Neural progenitor cell (in vitro differentiated cells): ENCODE measurements around the gene CYGB. TPM values are rescaled to one million over a fixed set of nuclear protein-coding genes. Genes with fewer than 3 reads are reported as not detected.
"Not testable (repeated sequence)": the region's sequence is repeated elsewhere in the genome, so short reads cannot be mapped to it uniquely, and the experiment has no call there.

Experiments
- DNase-seq: peaks from one replicate; pipeline ENCODE4 v3.0.0-alpha.2; 2016; ENCODE audit warnings: low spot score
- H2AFZ ChIP-seq: fragments of 200-600 bp; sonication (generic); replicated peaks from 2 replicates; pipeline ENCODE4 v1.6.1; 2016; ENCODE audit warnings: antibody characterized with exemption
- H3F3A ChIP-seq: fragments of 200-600 bp; sonication (generic); 2 replicates; pipeline ENCODE4 v1.6.1; 2016; ENCODE audit warnings: antibody characterized with exemption, low read depth
- H3K27ac ChIP-seq: fragments of 200-600 bp; sonication (generic); 2 replicates; pipeline ENCODE4 v1.5.1; 2016; ENCODE audit warnings: mild to moderate bottlenecking
- H3K27me3 ChIP-seq: fragments of 200-600 bp; sonication (generic); 2 replicates; pipeline ENCODE4 v1.6.1; 2016; ENCODE audit warnings: mild to moderate bottlenecking, moderate library complexity
- H3K36me3 ChIP-seq: fragments of 200-600 bp; sonication (generic); 2 replicates; pipeline ENCODE4 v1.5.1; 2016
- H3K4me1 ChIP-seq: fragments of 200-600 bp; sonication (generic); 2 replicates; pipeline ENCODE4 v1.6.1; 2016; ENCODE audit warnings: mixed run types
- H3K4me2 ChIP-seq: fragments of 200-600 bp; sonication (generic); 2 replicates; pipeline ENCODE4 v1.6.1; 2016
- H3K4me3 ChIP-seq: fragments of 200-600 bp; sonication (generic); 2 replicates; pipeline ENCODE4 v1.5.1; 2016
- H3K79me2 ChIP-seq: fragments of 200-600 bp; sonication (generic); 2 replicates; pipeline ENCODE4 v1.6.1; 2016; ENCODE audit warnings: low read depth
- H3K9ac ChIP-seq: fragments of 200-600 bp; sonication (generic); 2 replicates; pipeline ENCODE4 v1.6.1; 2016
- H3K9me3 ChIP-seq: fragments of 200-600 bp; sonication (generic); 2 replicates; pipeline ENCODE4 v1.5.1; 2016; ENCODE audit warnings: low read depth
- H4K20me1 ChIP-seq: fragments of 200-600 bp; sonication (generic); 2 replicates; pipeline ENCODE4 v1.6.1; 2016; ENCODE audit warnings: low read depth
- H3K27ac Mint-ChIP-seq: 3 replicates; pipeline ENCODE4 v1.8.0; 2021; ENCODE audit warnings: mixed read lengths
- H3K27me3 Mint-ChIP-seq: 2 replicates; pipeline ENCODE4 v1.8.0; 2022; ENCODE audit warnings: low read depth, mild to moderate bottlenecking, inconsistent platforms, moderate library complexity, mixed read lengths; ENCODE audit not compliant: insufficient read depth
- H3K36me3 Mint-ChIP-seq: 3 replicates; pipeline ENCODE4 v1.8.0; 2021; ENCODE audit warnings: mixed read lengths
- H3K4me1 Mint-ChIP-seq: 3 replicates; pipeline ENCODE4 v1.8.0; 2021; ENCODE audit warnings: mixed read lengths
- H3K4me3 Mint-ChIP-seq: 3 replicates; pipeline ENCODE4 v1.8.0; 2021; ENCODE audit warnings: mild to moderate bottlenecking, moderate library complexity, mixed read lengths
- H3K9me3 Mint-ChIP-seq: 3 replicates; pipeline ENCODE4 v1.8.0; 2020; ENCODE audit warnings: mixed read lengths
- CTCF ChIP-seq: fragments of 200-600 bp; sonication (generic); IDR thresholded peaks from 2 replicates; pipeline ENCODE4 v1.5.1; 2017; ENCODE audit warnings: antibody characterized with exemption, mild to moderate bottlenecking
- EZH2 ChIP-seq: fragments of 200-600 bp; sonication (generic); IDR thresholded peaks from 2 replicates; pipeline ENCODE4 v1.6.1; 2017; ENCODE audit warnings: antibody characterized with exemption, mild to moderate bottlenecking, moderate library complexity
- EZH2phosphoT487 ChIP-seq: fragments of 200-600 bp; sonication (generic); IDR thresholded peaks from 2 replicates; pipeline ENCODE4 v1.6.1; 2017; ENCODE audit warnings: antibody characterized with exemption
- total RNA-seq: library from RNA; depleted of rRNA; stranded (reverse); fragments of >200 nt; gene quantifications from 2 replicates; pipeline ENCODE4 v1.2.3, GENCODE V29; 2015; ENCODE audit warnings: low replicate concordance

Gene CYGB
- total RNA-seq, 1 donor from 2014 or later: not detected

- H3K79me2 ChIP-seq: no peaks in the 10 kb centered on the region
- H3K4me2 ChIP-seq: peak overlapping the region; percentile 85
- peak overlapping the region; percentile 50 for H2AFZ ChIP-seq
- H3K27me3 Mint-ChIP-seq: peaks cover 40% of the 10 kb centered on the region
- peak overlapping the region; percentile 74 for H3K4me3 Mint-ChIP-seq
- H3K9ac ChIP-seq: no peak overlapping the region
- no peaks in the 10 kb centered on the region for H3K36me3 Mint-ChIP-seq
- peak overlapping the region; percentile 50 for H3K4me3 ChIP-seq
- peaks cover 22% of the 10 kb centered on the region for H3F3A ChIP-seq
- H3K27me3 ChIP-seq: peaks cover 63% of the 10 kb centered on the region
- DNase-seq: no peak
- no peaks in the 10 kb centered on the region for H3K36me3 ChIP-seq
- H3K9me3 ChIP-seq: no peaks in the 10 kb centered on the region
- peaks cover 19% of the 10 kb centered on the region for H3K4me1 ChIP-seq
- H3K27ac ChIP-seq: no peak overlapping the region
- H3K27ac Mint-ChIP-seq: no peak overlapping the region
- no peaks in the 10 kb centered on the region for H3K9me3 Mint-ChIP-seq
- H4K20me1 ChIP-seq: peaks cover 3% of the 10 kb centered on the region
- no peak for TF ChIP-seq EZH2
- no peak for TF ChIP-seq EZH2phosphoT487
- no peak for TF ChIP-seq CTCF
- peaks cover 46% of the 10 kb centered on the region for H3K4me1 Mint-ChIP-seq
Measured at GRCh38 chr17:76536511-76537287, 810 bp downstream of the CYGB start.

- H2AFZ ChIP-seq: no peak overlapping the region
- H3K4me3 ChIP-seq: no peak overlapping the region
- H3K4me1 ChIP-seq: peaks cover 17% of the 10 kb centered on the region
- Mint-ChIP-seq H3K4me3 (peak overlapping the region; percentile 49), H3K4me1 (peaks cover 40% of the 10 kb centered on the region), H3K27me3 (peaks cover 40% of the 10 kb centered on the region), H3K36me3 (no peaks in the 10 kb centered on the region), H3K27ac (no peak overlapping the region), H3K9me3 (no peaks in the 10 kb centered on the region)
- H3K27me3 ChIP-seq: peaks cover 63% of the 10 kb centered on the region
- H3K9ac ChIP-seq: no peak overlapping the region
- H3K36me3 ChIP-seq: no peaks in the 10 kb centered on the region
- no peak overlapping the region for H3K27ac ChIP-seq
- peaks cover 3% of the 10 kb centered on the region for H4K20me1 ChIP-seq
- H3K9me3 ChIP-seq: no peaks in the 10 kb centered on the region
- TF ChIP-seq EZH2 (no peak), CTCF (no peak), EZH2phosphoT487 (no peak)
- peaks cover 22% of the 10 kb centered on the region for H3F3A ChIP-seq
- DNase-seq: no peak
- no peaks in the 10 kb centered on the region for H3K79me2 ChIP-seq
- H3K4me2 ChIP-seq: no peak overlapping the region
Measured at GRCh38 chr17:76535788-76536510, 1.6 kb downstream of the CYGB start.

GRCh38 chr17:76534831-76535732 is 2.4 kb downstream of the CYGB start:
- H3K4me2 ChIP-seq: no peak overlapping the region
- H3K9ac ChIP-seq: no peak overlapping the region
- Mint-ChIP-seq H3K4me1 (peaks cover 37% of the 10 kb centered on the region), H3K36me3 (no peaks in the 10 kb centered on the region), H3K4me3 (no peak overlapping the region), H3K9me3 (no peaks in the 10 kb centered on the region), H3K27ac (no peak overlapping the region), H3K27me3 (peaks cover 37% of the 10 kb centered on the region)
- no peaks in the 10 kb centered on the region for H3K79me2 ChIP-seq
- H3K9me3 ChIP-seq: no peaks in the 10 kb centered on the region
- no peak overlapping the region for H2AFZ ChIP-seq
- H3F3A ChIP-seq: peaks cover 22% of the 10 kb centered on the region
- peaks cover 58% of the 10 kb centered on the region for H3K27me3 ChIP-seq
- H3K4me3 ChIP-seq: no peak overlapping the region
- no peak for TF ChIP-seq EZH2
- TF ChIP-seq CTCF: no peak
- TF ChIP-seq EZH2phosphoT487: no peak
- peaks cover 10% of the 10 kb centered on the region for H3K4me1 ChIP-seq
- H3K36me3 ChIP-seq: no peaks in the 10 kb centered on the region
- no peak overlapping the region for H3K27ac ChIP-seq
- no peak for DNase-seq
- peaks cover 3% of the 10 kb centered on the region for H4K20me1 ChIP-seq

GRCh38 chr17:76533640-76534359 is 3.7 kb downstream of the CYGB start:
- not testable (repeated sequence) for H3K4me3 ChIP-seq, DNase-seq, H3K27ac Mint-ChIP-seq, H3K36me3 Mint-ChIP-seq, H3K4me3 Mint-ChIP-seq, H2AFZ ChIP-seq, H3K36me3 ChIP-seq, H3K27ac ChIP-seq, H3K9ac ChIP-seq, H3K9me3 ChIP-seq, H3K79me2 ChIP-seq, H4K20me1 ChIP-seq, H3K9me3 Mint-ChIP-seq, H3K4me2 ChIP-seq
- Histone ChIP-seq H3K27me3 (peaks cover 45% of the 10 kb centered on the region), H3F3A (peaks cover 12% of the 10 kb centered on the region), H3K4me1 (peaks cover 16% of the 10 kb centered on the region)
- Mint-ChIP-seq H3K4me1 (peaks cover 38% of the 10 kb centered on the region), H3K27me3 (peaks cover 29% of the 10 kb centered on the region)
